ENCODE data around the gene UCN. TPM values are rescaled to one million over a fixed set of nuclear protein-coding genes. Genes with fewer than 3 reads are reported as not detected.

UCN gene
- total RNA-seq, 6 donors from 2014 or later, result 2.6 to 81.7 (median 4.6) TPM

DNA sequence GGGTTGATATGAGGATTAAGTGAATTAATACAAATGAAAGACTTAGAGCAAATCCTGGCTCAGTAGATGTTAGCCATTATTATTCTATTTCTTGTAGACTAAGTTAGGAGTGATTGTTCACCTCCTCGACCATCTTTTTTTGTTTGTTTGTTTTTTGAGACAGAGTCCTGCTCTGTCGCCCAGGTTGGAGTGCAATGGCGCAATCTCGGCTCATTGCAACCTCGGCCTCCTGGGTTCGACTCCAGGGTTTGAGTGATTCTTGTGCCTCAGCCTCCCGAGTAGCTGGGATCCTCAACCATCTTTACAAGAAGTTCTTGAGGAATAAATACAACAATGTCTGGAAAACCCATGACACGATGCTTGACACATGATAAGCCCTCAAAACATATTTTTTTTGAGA is 13.3 kb downstream of the UCN start:
- WGBS, 2 donors, result 80 to 81% methylated on average over 8 of the region's 8 CpGs
- Histone ChIP-seq H3K27me3 (no peaks in the 10 kb centered on the region), H3K4me1 (no peaks in the 10 kb centered on the region), H3K36me3 (no peaks in the 10 kb centered on the region), H3K27ac (no peak overlapping the region), H3K4me3 (no peak overlapping the region), H3K9me3 (no peaks in the 10 kb centered on the region)
- no peak for DNase-seq
- no peak for ATAC-seq (ENCODE audit: low FRiP score in 2 of 2)
- TF ChIP-seq POLR2AphosphoS5 (IDR thresholded peaks at IDR 0.05) (no peak), POLR2A (IDR thresholded peaks at IDR 0.05) (no peak), EP300 (IDR thresholded peaks at IDR 0.05) (no peak)
- TF ChIP-seq, protein P1, sequence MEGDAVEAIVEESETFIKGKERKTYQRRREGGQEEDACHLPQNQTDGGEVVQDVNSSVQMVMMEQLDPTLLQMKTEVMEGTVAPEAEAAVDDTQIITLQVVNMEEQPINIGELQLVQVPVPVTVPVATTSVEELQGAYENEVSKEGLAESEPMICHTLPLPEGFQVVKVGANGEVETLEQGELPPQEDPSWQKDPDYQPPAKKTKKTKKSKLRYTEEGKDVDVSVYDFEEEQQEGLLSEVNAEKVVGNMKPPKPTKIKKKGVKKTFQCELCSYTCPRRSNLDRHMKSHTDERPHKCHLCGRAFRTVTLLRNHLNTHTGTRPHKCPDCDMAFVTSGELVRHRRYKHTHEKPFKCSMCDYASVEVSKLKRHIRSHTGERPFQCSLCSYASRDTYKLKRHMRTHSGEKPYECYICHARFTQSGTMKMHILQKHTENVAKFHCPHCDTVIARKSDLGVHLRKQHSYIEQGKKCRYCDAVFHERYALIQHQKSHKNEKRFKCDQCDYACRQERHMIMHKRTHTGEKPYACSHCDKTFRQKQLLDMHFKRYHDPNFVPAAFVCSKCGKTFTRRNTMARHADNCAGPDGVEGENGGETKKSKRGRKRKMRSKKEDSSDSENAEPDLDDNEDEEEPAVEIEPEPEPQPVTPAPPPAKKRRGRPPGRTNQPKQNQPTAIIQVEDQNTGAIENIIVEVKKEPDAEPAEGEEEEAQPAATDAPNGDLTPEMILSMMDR (IDR thresholded peaks at IDR 0.05), result no peak

DNA sequence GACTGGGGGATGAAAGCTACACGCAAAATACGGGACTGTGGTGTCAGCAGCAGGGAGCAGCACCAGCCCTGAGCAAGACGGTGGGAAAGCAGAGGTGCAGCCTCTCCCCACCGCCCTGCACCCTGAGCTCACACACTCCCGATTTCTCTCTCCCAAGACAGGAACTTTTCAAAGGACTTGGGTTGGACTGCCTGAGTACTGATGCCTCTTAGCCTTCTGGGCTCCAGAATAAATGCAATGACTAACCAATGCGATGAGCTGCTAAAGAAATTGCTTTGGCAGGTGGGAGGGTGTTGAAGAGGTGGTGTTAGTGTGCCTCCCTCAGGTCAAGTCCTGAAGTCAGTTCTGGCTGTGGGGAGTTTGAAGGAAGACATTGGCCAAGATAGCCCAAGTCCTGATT is 16.4 kb downstream of the UCN start:
- WGBS, 2 donors, result 66 to 80% methylated on average over 6 of the region's 6 CpGs
- TF ChIP-seq POLR2AphosphoS5 (IDR thresholded peaks at IDR 0.05) (no peak), POLR2A (IDR thresholded peaks at IDR 0.05) (no peak), EP300 (IDR thresholded peaks at IDR 0.05) (no peak)
- TF ChIP-seq, protein P1 (IDR thresholded peaks at IDR 0.05), result no peak
- DNase-seq (no peak), ATAC-seq (ENCODE audit: low FRiP score in 2 of 2) (peak in 1 of 2 donors; percentile 28)
- H3K4me3 ChIP-seq, result no peak overlapping the region
- H3K36me3 ChIP-seq, result no peaks in the 10 kb centered on the region
- no peaks in the 10 kb centered on the region for H3K4me1 ChIP-seq
- H3K27me3 ChIP-seq, result no peaks in the 10 kb centered on the region
- H3K9me3 ChIP-seq, result no peaks in the 10 kb centered on the region
- H3K27ac ChIP-seq, result no peak overlapping the region

DNA sequence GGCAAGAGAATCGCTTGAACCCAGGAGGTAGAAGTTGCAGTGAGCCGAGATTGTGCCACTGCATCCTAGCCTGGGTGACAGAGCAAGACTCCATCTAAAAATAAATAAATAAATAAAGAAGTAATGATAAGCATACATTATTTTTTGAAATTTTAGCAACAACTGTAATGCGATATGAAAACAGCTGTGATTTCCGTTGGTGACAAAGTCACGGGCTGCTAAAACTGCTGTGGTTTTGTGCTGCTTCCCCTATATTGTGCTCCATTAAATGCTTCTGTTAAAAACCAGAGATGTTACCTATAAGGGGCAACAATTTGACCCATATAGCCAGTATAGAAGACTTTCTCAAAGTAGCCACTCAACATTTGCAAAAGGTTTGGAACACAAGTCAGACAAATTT is 17.7 kb downstream of the UCN start:
- H3K36me3 ChIP-seq, result no peaks in the 10 kb centered on the region
- 67 to 81% methylated on average over 5 of the region's 5 CpGs for WGBS, 2 donors
- TF ChIP-seq POLR2AphosphoS5 (IDR thresholded peaks at IDR 0.05) (no peak), EP300 (IDR thresholded peaks at IDR 0.05) (no peak), POLR2A (IDR thresholded peaks at IDR 0.05) (no peak)
- TF ChIP-seq, protein P1 (IDR thresholded peaks at IDR 0.05), result no peak
- H3K4me1 ChIP-seq, result no peaks in the 10 kb centered on the region
- H3K27me3 ChIP-seq, result no peaks in the 10 kb centered on the region
- H3K27ac ChIP-seq, result no peak overlapping the region
- ATAC-seq (ENCODE audit: low FRiP score in 2 of 2), result no peak
- H3K4me3 ChIP-seq, result no peak overlapping the region
- no peak for DNase-seq
- no peaks in the 10 kb centered on the region for H3K9me3 ChIP-seq

DNA sequence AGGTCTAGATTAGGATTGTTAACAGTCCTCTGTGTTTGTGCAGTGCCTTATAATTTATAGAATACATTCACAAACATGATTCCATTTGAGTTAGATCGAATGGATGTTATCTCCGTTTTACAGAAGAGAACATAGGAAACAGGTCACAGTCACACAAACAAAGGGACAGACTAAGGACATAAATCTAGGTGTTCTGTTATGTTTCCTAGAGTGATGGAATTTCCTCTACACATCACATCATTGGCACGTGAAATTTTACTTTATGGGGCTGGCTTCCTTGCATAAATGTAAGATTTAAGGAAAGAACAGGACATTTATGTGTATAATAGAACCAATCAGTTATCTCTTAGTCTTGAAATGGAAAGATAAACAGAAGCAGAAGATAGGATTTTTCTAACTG is 19.6 kb downstream of the UCN start:
- WGBS, 2 donors, result 26 to 41% methylated on average over 3 of the region's 3 CpGs
- H3K27ac ChIP-seq, result no peak overlapping the region
- H3K4me3 ChIP-seq, result no peak overlapping the region
- no peaks in the 10 kb centered on the region for H3K27me3 ChIP-seq
- ATAC-seq (ENCODE audit: low FRiP score in 2 of 2) (no peak), DNase-seq (no peak)
- no peaks in the 10 kb centered on the region for H3K4me1 ChIP-seq
- H3K36me3 ChIP-seq, result no peaks in the 10 kb centered on the region
- H3K9me3 ChIP-seq, result no peaks in the 10 kb centered on the region
- no peak for TF ChIP-seq POLR2AphosphoS5 (IDR thresholded peaks at IDR 0.05)
- peak in 1 of 4 donors; percentile 15 for TF ChIP-seq EP300 (IDR thresholded peaks at IDR 0.05)

DNA sequence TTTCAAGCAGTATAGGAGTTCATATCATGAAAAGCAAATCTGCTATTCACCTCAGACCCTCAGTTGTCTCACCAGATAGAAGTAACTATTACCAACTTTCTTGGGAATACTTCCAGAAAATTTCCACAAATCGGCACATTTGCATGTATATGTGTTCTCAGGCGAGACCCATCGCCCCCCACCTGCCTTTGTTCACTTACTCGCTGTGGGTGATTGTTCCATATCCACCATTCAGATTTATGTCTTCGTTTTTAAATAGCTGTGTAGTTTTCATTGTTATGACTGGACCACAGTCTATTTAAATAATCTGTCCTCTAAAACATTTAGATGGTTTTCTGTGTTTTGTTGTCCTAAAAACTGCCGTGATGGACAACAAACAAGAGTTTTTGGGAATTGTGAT is 22.8 kb downstream of the UCN start:
- H3K4me3 ChIP-seq, result no peak overlapping the region
- no peaks in the 10 kb centered on the region for H3K4me1 ChIP-seq
- WGBS, 2 donors, result 86% methylated on average over 6 of the region's 6 CpGs
- no peaks in the 10 kb centered on the region for H3K27me3 ChIP-seq
- no peak overlapping the region for H3K27ac ChIP-seq
- H3K9me3 ChIP-seq, result no peaks in the 10 kb centered on the region
- DNase-seq, result no peak
- no peak for ATAC-seq (ENCODE audit: low FRiP score in 2 of 2)
- no peak for TF ChIP-seq POLR2A (IDR thresholded peaks at IDR 0.05)
- TF ChIP-seq, protein P1 (IDR thresholded peaks at IDR 0.05), result no peak
- no peaks in the 10 kb centered on the region for H3K36me3 ChIP-seq

Measured in upper lobe of left lung (tissue), 6 donors.